ENCODE results near the gene SETSIP.

Gene SETSIP

DNA sequence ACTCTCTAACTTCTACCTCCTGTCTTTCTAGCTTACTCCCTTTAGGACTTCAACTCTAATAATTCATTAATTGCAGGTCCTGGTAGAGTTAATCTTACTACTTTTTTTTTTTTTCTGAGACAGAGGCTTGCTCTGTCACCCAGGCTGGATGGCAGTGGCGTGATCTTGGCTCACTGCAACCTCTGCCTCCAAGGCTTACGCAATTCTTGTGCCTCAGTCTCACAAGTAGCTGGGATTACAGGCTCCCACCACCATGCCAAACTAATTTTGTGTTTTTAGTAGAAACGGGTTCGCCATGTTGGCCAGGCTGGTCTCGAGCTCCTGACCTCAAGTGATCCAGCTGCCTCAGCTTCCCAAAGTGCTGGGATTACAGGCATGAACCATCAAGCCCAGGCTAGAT, 20.7 kb upstream of the SETSIP start:
- TF ChIP-seq, protein P1, sequence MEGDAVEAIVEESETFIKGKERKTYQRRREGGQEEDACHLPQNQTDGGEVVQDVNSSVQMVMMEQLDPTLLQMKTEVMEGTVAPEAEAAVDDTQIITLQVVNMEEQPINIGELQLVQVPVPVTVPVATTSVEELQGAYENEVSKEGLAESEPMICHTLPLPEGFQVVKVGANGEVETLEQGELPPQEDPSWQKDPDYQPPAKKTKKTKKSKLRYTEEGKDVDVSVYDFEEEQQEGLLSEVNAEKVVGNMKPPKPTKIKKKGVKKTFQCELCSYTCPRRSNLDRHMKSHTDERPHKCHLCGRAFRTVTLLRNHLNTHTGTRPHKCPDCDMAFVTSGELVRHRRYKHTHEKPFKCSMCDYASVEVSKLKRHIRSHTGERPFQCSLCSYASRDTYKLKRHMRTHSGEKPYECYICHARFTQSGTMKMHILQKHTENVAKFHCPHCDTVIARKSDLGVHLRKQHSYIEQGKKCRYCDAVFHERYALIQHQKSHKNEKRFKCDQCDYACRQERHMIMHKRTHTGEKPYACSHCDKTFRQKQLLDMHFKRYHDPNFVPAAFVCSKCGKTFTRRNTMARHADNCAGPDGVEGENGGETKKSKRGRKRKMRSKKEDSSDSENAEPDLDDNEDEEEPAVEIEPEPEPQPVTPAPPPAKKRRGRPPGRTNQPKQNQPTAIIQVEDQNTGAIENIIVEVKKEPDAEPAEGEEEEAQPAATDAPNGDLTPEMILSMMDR (conservative IDR thresholded peaks at IDR 0.05; ENCODE audit: control insufficient read depth, insufficient read depth, low read depth, low read length), result no peak
- DNase-seq (ENCODE audit: low read depth), result no peak
- H3K4me3 ChIP-seq (ENCODE audit: control insufficient read depth, low read depth, low read length), result no peak overlapping the region

- no peak for DNase-seq (ENCODE audit: low read depth)
- no peak overlapping the region for H3K4me3 ChIP-seq (ENCODE audit: control insufficient read depth, low read depth, low read length)
- TF ChIP-seq, protein P1 (conservative IDR thresholded peaks at IDR 0.05; ENCODE audit: control insufficient read depth, insufficient read depth, low read depth, low read length), result no peak
Observed at GRCh38 chr1:92094595-92094994, 19.4 kb upstream of the SETSIP start.

DNA sequence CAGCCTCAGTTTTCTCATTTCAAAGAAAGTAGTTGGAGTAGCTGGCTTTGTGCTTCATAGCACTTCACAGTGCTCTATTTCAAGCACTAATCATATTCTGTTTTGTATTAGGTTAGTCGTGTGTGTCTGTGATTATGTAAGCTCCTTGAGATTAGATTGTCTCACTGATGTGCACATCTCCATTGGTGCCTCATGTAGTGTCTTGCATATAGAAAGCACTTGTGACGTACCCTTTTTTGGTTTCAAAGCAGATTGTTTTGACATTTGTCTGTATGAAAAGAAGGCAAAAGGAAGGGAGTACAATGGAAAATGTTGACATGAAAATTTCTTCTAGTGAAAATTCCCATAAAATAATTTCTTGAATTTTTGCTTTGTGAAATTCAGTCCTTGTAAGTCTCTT, 18.9 kb upstream of the SETSIP start:
- no peak overlapping the region for H3K4me3 ChIP-seq (ENCODE audit: control insufficient read depth, low read depth, low read length)
- no peak for DNase-seq (ENCODE audit: low read depth)
- TF ChIP-seq, protein P1 (conservative IDR thresholded peaks at IDR 0.05; ENCODE audit: control insufficient read depth, insufficient read depth, low read depth, low read length), result no peak

DNA sequence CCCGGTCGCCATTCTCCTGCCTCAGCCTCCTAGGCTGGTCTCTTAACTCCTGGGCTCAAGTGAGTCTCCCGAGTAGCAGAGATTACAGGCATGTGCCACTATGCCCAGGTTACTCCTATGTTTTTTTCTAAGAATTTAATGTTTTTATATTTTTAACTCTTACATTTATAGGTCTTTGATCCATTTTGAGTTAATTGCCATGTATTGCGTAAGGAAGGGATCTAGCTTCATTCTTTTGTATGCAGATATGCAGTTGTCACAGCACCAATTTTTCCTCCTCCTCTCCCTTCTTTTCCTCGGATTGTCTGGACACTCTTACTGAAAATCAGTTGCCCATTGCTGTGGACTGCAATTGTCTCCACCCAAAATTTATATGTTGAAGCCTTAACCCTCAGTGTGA, 16.4 kb upstream of the SETSIP start:
- TF ChIP-seq, protein P1 (conservative IDR thresholded peaks at IDR 0.05; ENCODE audit: control insufficient read depth, insufficient read depth, low read depth, low read length), result no peak
- H3K4me3 ChIP-seq (ENCODE audit: control insufficient read depth, low read depth, low read length), result no peak overlapping the region

DNA sequence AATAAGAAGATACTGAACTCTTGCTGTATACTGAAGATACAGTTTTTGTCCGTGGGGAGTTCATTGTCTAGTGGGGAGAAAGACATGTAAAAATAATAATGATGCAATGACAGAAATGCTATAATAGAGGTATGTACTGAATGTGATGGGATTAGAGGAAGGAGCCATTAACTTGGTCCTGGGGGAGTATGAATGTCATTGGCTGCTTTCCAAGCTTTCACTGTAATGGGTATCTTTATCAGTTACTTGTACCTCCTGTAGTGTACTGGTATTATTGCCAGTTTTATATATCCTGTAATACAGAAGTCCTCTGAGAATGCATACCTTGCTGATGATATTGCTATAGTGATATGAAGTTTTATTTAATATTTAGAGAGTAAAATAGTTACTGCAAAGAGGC, 12.3 kb upstream of the SETSIP start:
- TF ChIP-seq, protein P1 (conservative IDR thresholded peaks at IDR 0.05; ENCODE audit: control insufficient read depth, insufficient read depth, low read depth, low read length), result no peak
- no peak overlapping the region for H3K4me3 ChIP-seq (ENCODE audit: control insufficient read depth, low read depth, low read length)
- DNase-seq (ENCODE audit: low read depth), result peak; percentile 6

More for the DNA sequence above, 16.4 kb upstream of the SETSIP start:
- no peak for DNase-seq (ENCODE audit: low read depth)

GRCh38 chr1:92085727-92086126, 10.5 kb upstream of the SETSIP start:
- H3K4me3 ChIP-seq (ENCODE audit: control insufficient read depth, low read depth, low read length), result no peak overlapping the region
- TF ChIP-seq, protein P1 (conservative IDR thresholded peaks at IDR 0.05; ENCODE audit: control insufficient read depth, insufficient read depth, low read depth, low read length), result no peak
- DNase-seq (ENCODE audit: low read depth), result peak; percentile 6

DNA sequence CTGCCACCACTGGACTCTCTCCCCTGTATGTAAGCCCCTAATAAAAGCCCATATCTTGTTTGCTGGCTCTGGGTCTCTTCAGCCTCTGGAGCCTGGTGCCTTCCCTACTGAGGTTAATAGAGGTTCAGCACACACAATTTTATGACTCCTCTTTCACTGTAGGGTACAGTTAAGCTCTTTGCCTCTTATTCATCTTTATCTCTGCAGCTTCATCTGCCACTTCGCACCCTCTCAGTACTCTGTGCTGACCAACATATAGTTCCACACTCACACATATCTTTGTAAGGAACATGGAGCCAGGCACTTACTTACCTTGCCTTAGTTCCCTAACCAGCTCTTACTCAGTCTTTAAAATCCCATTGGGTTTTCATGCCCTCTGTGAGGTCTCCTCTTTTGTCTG, 9.4 kb upstream of the SETSIP start:
- TF ChIP-seq, protein P1 (conservative IDR thresholded peaks at IDR 0.05; ENCODE audit: control insufficient read depth, insufficient read depth, low read depth, low read length), result no peak
- no peak for DNase-seq (ENCODE audit: low read depth)
- H3K4me3 ChIP-seq (ENCODE audit: control insufficient read depth, low read depth, low read length), result no peak overlapping the region
